Endothelial cell of umbilical vein (primary cell): ENCODE results near the gene AUTS2. TPM values are rescaled to one million over a fixed set of nuclear protein-coding genes. Genes with fewer than 3 reads are reported as not detected.
"Not testable (repeated sequence)": the region's sequence is repeated elsewhere in the genome, so short reads cannot be mapped to it uniquely, and the experiment has no call there.

ENCODE experiments used
- BruUV-seq: library from RNA; stranded (reverse); fragments of 400-500 nt; replicated peaks from 2 replicates; lab custom pipeline; 2021; lab: Mats Ljungman, UMichigan
- CTCF ChIA-PET: fragments of 300-600, 350-600 bp; sonication (Branson Sonifier 250); formaldehyde crosslinking; loops from one replicate; lab custom pipeline; 2021; ENCODE audit warnings: antibody characterized with exemption, inconsistent platforms; lab: Charles Lee
- POLR2A ChIA-PET: fragments of 300-600, 350-600 bp; sonication (Branson Sonifier 250); formaldehyde crosslinking; loops from one replicate; lab custom pipeline; 2021; ENCODE audit warnings: antibody characterized with exemption, inconsistent platforms; lab: Charles Lee
- DNase-seq: peaks from one replicate; pipeline ENCODE4 v3.0.0-alpha.2; 2011; ENCODE audit warnings: low read depth, low spot score
- FAIRE-seq: peaks from 2 replicates; lab custom pipeline; 2011; peaks lifted over from hg19 to GRCh38; lab: Jason Lieb, UNC
- H2AFZ ChIP-seq: 2 replicates; pipeline ENCODE4 v1.6.0; 2012; ENCODE audit warnings: low read depth, low read length, control low read depth, inconsistent platforms
- H3K27ac ChIP-seq: 2 replicates; pipeline ENCODE4 v1.5.1; 2011; ENCODE audit warnings: low read depth, mild to moderate bottlenecking, control low read depth, low read length, moderate library complexity; ENCODE audit not compliant: insufficient read depth
- H3K27me3 ChIP-seq, 2 experiments: 2 replicates each; pipeline versions ENCODE4 v1.6.0 to v1.6.1; 2011; ENCODE audit warnings: low read length in 2 of 2, mixed read lengths in 1 of 2; ENCODE audit not compliant: control insufficient read depth in 2 of 2, insufficient read depth in 2 of 2
- H3K36me3 ChIP-seq, 2 experiments: 2 replicates in 1 of 2; 3 replicates in 1 of 2; pipeline ENCODE4 v1.5.1; 2011; ENCODE audit warnings: low read length in 2 of 2, mild to moderate bottlenecking in 1 of 2, moderate library complexity in 1 of 2; ENCODE audit not compliant: control insufficient read depth in 2 of 2, insufficient read depth in 2 of 2; ENCODE audit errors: extremely low read depth in 1 of 2
- H3K4me1 ChIP-seq: 3 replicates; pipeline ENCODE4 v1.5.1; 2011; ENCODE audit warnings: mild to moderate bottlenecking, low read length; ENCODE audit not compliant: control insufficient read depth, insufficient read depth; ENCODE audit errors: extremely low read depth
- H3K4me2 ChIP-seq: 2 replicates; pipeline ENCODE4 v1.6.1; 2011; ENCODE audit warnings: low read length, control low read depth, mixed read lengths; ENCODE audit not compliant: insufficient read depth
- H3K4me3 ChIP-seq, 3 experiments: fragments of 200-600 bp in 1 of 3; sonication (generic), shearing (Covaris generic) in 1 of 3; replicated peaks in 1 of 3; 2 replicates each; pipeline ENCODE4 v1.5.1; 2011 to 2016; ENCODE audit warnings: control low read depth in 3 of 3, low read length in 3 of 3, mild to moderate bottlenecking in 2 of 3, inconsistent platforms in 1 of 3, low read depth in 1 of 3, moderate library complexity in 1 of 3; ENCODE audit not compliant: insufficient read depth in 1 of 3
- H3K79me2 ChIP-seq: 2 replicates; pipeline ENCODE4 v1.6.0; 2012; ENCODE audit warnings: low read length, inconsistent platforms; ENCODE audit not compliant: control insufficient read depth, insufficient read depth
- H3K9ac ChIP-seq: replicated peaks from 2 replicates; pipeline ENCODE3; 2011; ENCODE audit warnings: low read length, control low read depth; ENCODE audit not compliant: insufficient read depth; ENCODE audit errors: extremely low read depth
- H3K9me1 ChIP-seq: replicated peaks from 3 replicates; pipeline ENCODE4 v1.6.0; 2011; ENCODE audit warnings: mild to moderate bottlenecking, low read length; ENCODE audit not compliant: control insufficient read depth, insufficient read depth; ENCODE audit errors: extremely low read depth
- H3K9me3 ChIP-seq: replicated peaks from 2 replicates; pipeline ENCODE4 v1.5.1; 2012; ENCODE audit warnings: low read length, inconsistent platforms; ENCODE audit not compliant: control insufficient read depth, insufficient read depth
- H4K20me1 ChIP-seq: replicated peaks from 2 replicates; pipeline ENCODE3; 2011; ENCODE audit warnings: mild to moderate bottlenecking, low read length; ENCODE audit not compliant: control insufficient read depth, insufficient read depth; ENCODE audit errors: extremely low read depth
- FOS ChIP-seq: IDR thresholded peaks from 2 replicates; pipeline ENCODE4 v1.6.1; 2011; ENCODE audit warnings: mild to moderate bottlenecking, low read length, moderate library complexity, borderline replicate concordance; ENCODE audit not compliant: insufficient read depth
- JUN ChIP-seq: IDR thresholded peaks from 2 replicates; pipeline ENCODE4 v1.6.1; 2011; ENCODE audit warnings: borderline replicate concordance, low read depth; ENCODE audit not compliant: insufficient read length, insufficient read depth
- MAX ChIP-seq: IDR thresholded peaks from 2 replicates; pipeline ENCODE4 v1.6.1; 2011; ENCODE audit not compliant: insufficient read depth, insufficient read length
- MYC ChIP-seq: IDR thresholded peaks from one replicate; pipeline ENCODE4 v1.6.1; 2011; ENCODE audit warnings: mild to moderate bottlenecking, low read depth, low read length
- POLR2A ChIP-seq: IDR thresholded peaks from 2 replicates; pipeline ENCODE4 v1.6.1; 2012; ENCODE audit warnings: low read depth, mild to moderate bottlenecking, control low read depth, low read length
- POLR2AphosphoS5 ChIP-seq: IDR thresholded peaks from 2 replicates; pipeline ENCODE4 v1.6.1; 2012; ENCODE audit warnings: low read depth, mild to moderate bottlenecking, control low read depth, low read length, moderate library complexity; ENCODE audit not compliant: insufficient read depth
- dilution Hi-C: fragments of 300-500 bp; cut with MboI; formaldehyde crosslinking; loops from one replicate; pipeline ENCODE4 v1.15.0; 2019; ENCODE audit warnings: low sequenced_read_pairs; ENCODE audit not compliant: extremely low pct_ligation_motif_present
- intact Hi-C: fragments of 100-400 bp; cut with micrococcal nuclease; formaldehyde crosslinking; loops from one replicate; pipeline ENCODE4 v1.10.0; 2022
- polyA plus RNA-seq, 4 experiments: library from polyadenylated mRNA; depleted of rRNA in 3 of 4; stranded (reverse) in 3 of 4; unstranded in 1 of 4; fragments of >200 nt; gene quantifications; 2 replicates each; pipeline versions ENCODE4 v1.2.1 to v1.2.3, GENCODE V29; 2011 to 2012; ENCODE audit warnings: missing spikeins in 1 of 4
- total RNA-seq: library from RNA; stranded (reverse); gene quantifications from 2 replicates; pipeline ENCODE4 v1.2.3, GENCODE V29; 2021

AUTS2 gene
- total and polyA plus RNA-seq, 2 donors (not counting 3 experiments of a cell fraction or from before 2014, with no cell fraction given): 0.59 to 8.0 TPM

DNA sequence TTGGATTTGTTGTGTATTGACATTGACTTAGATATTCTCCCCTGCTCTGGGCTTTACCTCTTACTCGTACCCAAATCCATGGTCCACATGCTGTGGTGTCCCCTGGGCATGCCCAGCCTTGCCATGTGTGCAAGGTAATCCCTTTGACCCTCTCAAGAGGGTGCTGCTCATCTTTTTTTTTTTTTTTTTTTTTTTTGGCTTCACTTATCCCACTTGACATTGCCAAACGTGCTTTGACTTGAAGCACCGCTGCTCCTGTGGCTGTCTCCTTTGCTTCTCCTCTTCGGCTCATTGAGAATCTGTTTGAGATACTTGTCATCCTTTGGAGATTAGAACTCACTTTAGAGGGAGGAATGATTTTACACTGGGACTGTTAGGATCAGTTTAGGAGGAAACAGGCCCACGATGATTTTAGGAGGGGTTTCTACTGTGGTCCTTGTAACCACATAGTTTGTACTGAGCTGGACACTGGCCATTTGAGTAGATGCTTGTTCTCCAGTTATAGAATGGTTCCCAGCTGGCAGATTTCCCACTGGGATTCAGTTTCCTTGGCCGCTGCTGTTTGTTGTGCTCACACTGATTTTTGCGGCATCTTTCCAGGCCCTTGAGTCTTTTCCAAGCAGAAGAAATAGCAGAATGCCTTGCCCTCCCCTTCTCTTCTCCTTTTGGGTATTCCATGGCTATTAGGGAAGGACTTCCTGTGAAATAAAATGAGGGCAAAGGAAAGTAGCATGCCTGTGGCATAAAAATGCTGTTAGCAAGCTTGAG, 184.8 kb downstream of the AUTS2 start:
- H2AFZ ChIP-seq: no peak overlapping the region
- intact Hi-C loops (no loop called here), dilution Hi-C loops (no loop called here)
- POLR2A ChIA-PET: no interaction called here
- no peak overlapping the region for H3K4me2 ChIP-seq
- no peaks in the 10 kb centered on the region for H3K36me3 ChIP-seq
- CTCF ChIA-PET: no interaction called here
- H3K4me3 ChIP-seq: no peak overlapping the region
- TF ChIP-seq POLR2A (no peak), POLR2AphosphoS5 (no peak), MAX (no peak), MYC (no peak), FOS (no peak), JUN (no peak)
- H3K9me3 ChIP-seq: no peaks in the 10 kb centered on the region
- H4K20me1 ChIP-seq: no peaks in the 10 kb centered on the region
- no peaks in the 10 kb centered on the region for H3K79me2 ChIP-seq
- H3K9me1 ChIP-seq: no peaks in the 10 kb centered on the region
- BruUV-seq: no TSS peak
- DNase-seq (no peak), FAIRE-seq (no peak)
- H3K9ac ChIP-seq: no peak overlapping the region
- no peaks in the 10 kb centered on the region for H3K4me1 ChIP-seq
- no peak overlapping the region for H3K27ac ChIP-seq
- no peaks in the 10 kb centered on the region for H3K27me3 ChIP-seq

DNA sequence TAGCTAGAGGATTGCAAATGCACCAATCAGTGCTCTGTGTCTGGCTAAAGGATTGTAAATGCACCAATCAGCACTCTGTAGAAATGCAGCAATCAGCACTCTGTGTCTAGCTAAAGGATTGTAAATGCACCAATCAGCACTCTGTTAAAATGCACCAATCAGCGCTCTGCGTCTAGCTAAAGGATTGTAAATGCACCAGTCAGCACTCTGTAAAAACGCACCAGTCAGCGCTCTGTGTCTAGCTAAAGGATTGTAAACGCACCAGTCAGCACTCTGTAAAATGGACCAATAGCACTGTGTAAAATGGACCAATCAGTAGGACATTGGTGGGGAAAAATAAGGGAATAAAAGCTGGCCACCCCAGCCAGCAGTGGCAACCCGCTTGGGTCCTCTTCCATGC, 187.9 kb downstream of the AUTS2 start:
- BruUV-seq, H3K36me3 ChIP-seq, H4K20me1 ChIP-seq, intact Hi-C loops, H3K4me3 ChIP-seq, H3K27ac ChIP-seq, H3K4me2 ChIP-seq, H3K9me1 ChIP-seq, POLR2A ChIA-PET, DNase-seq, H3K9me3 ChIP-seq, H2AFZ ChIP-seq, H3K79me2 ChIP-seq, FAIRE-seq, dilution Hi-C loops, H3K9ac ChIP-seq, H3K27me3 ChIP-seq, CTCF ChIA-PET, H3K4me1 ChIP-seq: not testable (repeated sequence)
